HepG2 (cell line): Measurements from ENCODE around the gene TRMT112. TPM values are rescaled to one million over a fixed set of nuclear protein-coding genes. Genes with fewer than 3 reads are reported as not detected.

Source experiments
- CBX2 ChIP-seq, 2 experiments: fragments of 200-600 bp in 1 of 2; sonication (generic); formaldehyde crosslinking in 1 of 2; IDR thresholded peaks; 2 replicates each; pipeline versions ENCODE4 v1.7.0 to v1.8.1; 2018 to 2022; ENCODE audit warnings: low read depth in 2 of 2, low read length in 1 of 2, mild to moderate bottlenecking in 1 of 2, missing genetic modification reagents in 1 of 2
- CBX5 ChIP-seq: sonication (generic); formaldehyde crosslinking; IDR thresholded peaks from 2 replicates; pipeline ENCODE4 v1.4.0; 2020; ENCODE audit warnings: missing genetic modification reagents, borderline replicate concordance
- EED ChIP-seq: sonication (generic); formaldehyde crosslinking; IDR thresholded peaks from 2 replicates; pipeline ENCODE4 v1.5.0; 2020; ENCODE audit warnings: mild to moderate bottlenecking, missing genetic modification reagents
- FOXC1 ChIP-seq: sonication (generic); formaldehyde crosslinking; IDR thresholded peaks from 2 replicates; pipeline ENCODE4 v1.8.0; 2022; ENCODE audit warnings: mild to moderate bottlenecking, missing genetic modification reagents, borderline replicate concordance
- GABPB1 ChIP-seq: IDR thresholded peaks from 2 replicates; pipeline ENCODE4 v1.6.1; 2016; ENCODE audit warnings: mild to moderate bottlenecking, missing genetic modification reagents, moderate library complexity, missing compliant biosample characterization
- GATAD1 ChIP-seq: IDR thresholded peaks from 2 replicates; pipeline ENCODE4 v1.6.1; 2016; ENCODE audit warnings: missing genetic modification reagents, missing compliant biosample characterization
- KAT7 ChIP-seq: IDR thresholded peaks from 2 replicates; pipeline ENCODE4 v1.6.1; 2018; ENCODE audit warnings: borderline replicate concordance, missing compliant biosample characterization
- MLLT10 ChIP-seq: sonication (generic); formaldehyde crosslinking; IDR thresholded peaks from 2 replicates; pipeline ENCODE4 v1.4.0; 2020; ENCODE audit warnings: missing genetic modification reagents
- MXD3 ChIP-seq: IDR thresholded peaks from 2 replicates; pipeline ENCODE4 v1.6.1; 2016; ENCODE audit warnings: mild to moderate bottlenecking, missing biosample characterization, missing genetic modification reagents
- NR2F2 ChIP-seq: IDR thresholded peaks from 2 replicates; pipeline ENCODE4 v1.6.1; 2012; ENCODE audit warnings: low read depth, inconsistent platforms, borderline replicate concordance
- PHB2 ChIP-seq: fragments of 450-650 bp; IDR thresholded peaks from 2 replicates; pipeline ENCODE4 v1.6.1; 2018; ENCODE audit not compliant: partially characterized antibody
- RXRA ChIP-seq: sonication (generic); formaldehyde crosslinking; IDR thresholded peaks from 2 replicates; pipeline ENCODE4 v1.5.1; 2020; ENCODE audit warnings: missing genetic modification reagents
- TRAFD1 ChIP-seq: sonication (generic); formaldehyde crosslinking; IDR thresholded peaks from 2 replicates; pipeline ENCODE4 v1.5.1; 2020; ENCODE audit warnings: missing genetic modification reagents, mild to moderate bottlenecking, borderline replicate concordance
- ZBTB34 ChIP-seq: sonication (generic); formaldehyde crosslinking; IDR thresholded peaks from 2 replicates; pipeline ENCODE4 v1.8.0; 2022; ENCODE audit warnings: mild to moderate bottlenecking, missing genetic modification reagents
- ZBTB46 ChIP-seq: sonication (generic); formaldehyde crosslinking; IDR thresholded peaks from 2 replicates; pipeline ENCODE4 v1.4.0; 2020; ENCODE audit warnings: mild to moderate bottlenecking, missing genetic modification reagents, borderline replicate concordance
- ZFX ChIP-seq: sonication (generic); formaldehyde crosslinking; IDR thresholded peaks from 2 replicates; pipeline ENCODE4 v1.4.0; 2020; ENCODE audit warnings: mild to moderate bottlenecking, low read depth, missing genetic modification reagents, moderate library complexity
- ZNF136 ChIP-seq: sonication (generic); formaldehyde crosslinking; IDR thresholded peaks from 2 replicates; pipeline ENCODE4 v1.8.1; 2022; ENCODE audit warnings: low read depth, mild to moderate bottlenecking, moderate library complexity, missing genetic modification reagents
- ZNF138 ChIP-seq: sonication (generic); formaldehyde crosslinking; IDR thresholded peaks from 2 replicates; pipeline ENCODE4 v1.5.0; 2020; ENCODE audit warnings: mild to moderate bottlenecking, low read depth, missing genetic modification reagents
- ZNF232 ChIP-seq: sonication (generic); formaldehyde crosslinking; IDR thresholded peaks from 2 replicates; pipeline ENCODE4 v1.4.0; 2020; ENCODE audit warnings: missing genetic modification reagents, borderline replicate concordance
- ZNF235 ChIP-seq: sonication (generic); formaldehyde crosslinking; IDR thresholded peaks from 2 replicates; pipeline ENCODE4 v1.8.1; 2023; ENCODE audit warnings: mild to moderate bottlenecking, missing genetic modification reagents, borderline replicate concordance
- ZNF251 ChIP-seq: sonication (generic); formaldehyde crosslinking; IDR thresholded peaks from 2 replicates; pipeline ENCODE4 v1.9.0; 2021; ENCODE audit warnings: mild to moderate bottlenecking, missing genetic modification reagents
- ZNF672 ChIP-seq: sonication (generic); formaldehyde crosslinking; IDR thresholded peaks from 2 replicates; pipeline ENCODE4 v1.8.1; 2022; ENCODE audit warnings: missing genetic modification reagents
- ZNF7 ChIP-seq: IDR thresholded peaks from 2 replicates; pipeline ENCODE4 v1.6.1; 2016; ENCODE audit warnings: missing biosample characterization, missing genetic modification reagents
- ZNF839 ChIP-seq: sonication (generic); formaldehyde crosslinking; IDR thresholded peaks from 2 replicates; pipeline ENCODE4 v1.4.0; 2020; ENCODE audit warnings: missing genetic modification reagents, mild to moderate bottlenecking, borderline replicate concordance
- polyA plus RNA-seq, 8 experiments: library from polyadenylated mRNA; depleted of rRNA in 3 of 8; stranded (reverse) in 7 of 8; unstranded in 1 of 8; fragments of >200 nt; fragmentation: Illumina TruSeq in 4 of 8; extraction: Trizol in 4 of 8; gene quantifications; 2 replicates each; pipeline versions ENCODE4 v1.2.1 to v1.2.3, GENCODE V29; 2011 to 2016; ENCODE audit warnings: low read depth in 4 of 8, missing spikeins in 1 of 8, mixed read lengths in 1 of 8; ENCODE audit not compliant: insufficient read depth in 1 of 8
- total RNA-seq, 5 experiments: library from RNA; depleted of rRNA; stranded (reverse); fragments of >200 nt; fragmentation: Illumina TruSeq; extraction: Trizol; gene quantifications; 2 replicates each; pipeline ENCODE4 v1.2.3, GENCODE V29; 2016; ENCODE audit warnings: low read depth in 1 of 5

Gene TRMT112
- total and polyA plus RNA-seq, 2 of the 13 experiments (the other 11 are each of a cell fraction or from before 2014, with no cell fraction given): 186 to 409 TPM

GRCh38 chr11:64306876-64307622 is 10.3 kb downstream of the TRMT112 start (continued):
- no peak for TF ChIP-seq TRAFD1
- TF ChIP-seq ZNF7 (CRISPR knock-in tag): no peak
- no peak for TF ChIP-seq CBX2 (IDR thresholded peaks at IDR 0.05; ENCODE audit: low read depth, low read length)
- no peak for TF ChIP-seq CBX2 (CRISPR knock-in tag; IDR thresholded peaks at IDR 0.05; ENCODE audit: low read depth)
- no peak for TF ChIP-seq EED (CRISPR knock-in tag)
- no peak for TF ChIP-seq MXD3
- 0 out of 2 replicates have a peak, but pooled peaks have one; percentile 43 for TF ChIP-seq ZNF232 (CRISPR knock-in tag)
- peak; percentile 20 for TF ChIP-seq GABPB1 (CRISPR knock-in tag)
- TF ChIP-seq ZFX: peak; percentile 63; the same call in 1 of the 2 replicates
- TF ChIP-seq ZNF138: no peak
- TF ChIP-seq RXRA (CRISPR knock-in tag): no peak
- TF ChIP-seq FOXC1 (CRISPR knock-in tag): peak; percentile 51; the same call in 1 of the 2 replicates
- peak; percentile 31; the same call in 1 of the 2 replicates for TF ChIP-seq CBX5
- no peak for TF ChIP-seq ZNF839
- TF ChIP-seq ZBTB34 (CRISPR knock-in tag): no peak
- TF ChIP-seq GATAD1 (CRISPR knock-in tag): no peak
- TF ChIP-seq PHB2: no peak
- TF ChIP-seq ZBTB46 (CRISPR knock-in tag): 0 out of 2 replicates have a peak, but pooled peaks have one; percentile 16
- TF ChIP-seq NR2F2: no peak
- TF ChIP-seq ZNF251 (CRISPR knock-in tag): no peak
- TF ChIP-seq MLLT10 (CRISPR knock-in tag): no peak
- no peak for TF ChIP-seq ZNF235 (CRISPR knock-in tag)
- TF ChIP-seq KAT7 (CRISPR knock-in tag): no peak
- TF ChIP-seq ZNF672 (CRISPR knock-in tag): no peak
- TF ChIP-seq ZNF136: no peak
